Gastrocnemius medialis (tissue), 4 donors: ENCODE measurements around the gene CHRNA9.

Source experiments
- CTCF ChIP-seq, 5 experiments: fragments of 450-650 bp in 3 of 5; fragments of 200-600 bp in 2 of 5; sonication (generic) in 2 of 5; IDR thresholded peaks in 4 of 5; conservative IDR thresholded peaks in 1 of 5; 1 replicate in 4 of 5; 2 replicates in 1 of 5; pipeline ENCODE4 v1.5.1; 2016 to 2019; ENCODE audit warnings: antibody characterized with exemption in 5 of 5, mild to moderate bottlenecking in 3 of 5, moderate library complexity in 3 of 5
- POLR2A ChIP-seq, 2 donors: fragments of 450-650 bp; IDR thresholded peaks; one replicate each; pipeline ENCODE4 v1.6.1; 2017; ENCODE audit warnings: antibody characterized with exemption in 2 of 2, mild to moderate bottlenecking in 2 of 2, moderate library complexity in 2 of 2

- TF ChIP-seq CTCF (IDR thresholded peaks at IDR 0.05 in 4 of 5, conservative IDR thresholded peaks at IDR 0.05 in 1 of 5), result no peak
- no peak for TF ChIP-seq POLR2A (IDR thresholded peaks at IDR 0.05)
Observed at GRCh38 chr4:40331101-40331745, 3.9 kb upstream of the CHRNA9 start.
